Uterus (tissue), 4 donors: ENCODE data around the gene CHD3. TPM values are rescaled to one million over a fixed set of nuclear protein-coding genes. Genes with fewer than 3 reads are reported as not detected.
"Not testable (repeated sequence)": the region's sequence is repeated elsewhere in the genome, so short reads cannot be mapped to it uniquely, and the experiment has no call there.

Experiments
- DNase-seq, 2 donors: peaks; one replicate each; pipeline ENCODE4 v3.0.0-alpha.2; 2019 to 2020
- H3K27ac ChIP-seq, 2 donors: fragments of 200-600 bp; sonication (generic); 1 replicate in 1 of 2; 2 replicates in 1 of 2; pipeline ENCODE4 v1.5.1; 2016 to 2018
- H3K27me3 ChIP-seq, 2 donors: fragments of 200-600 bp; sonication (generic); one replicate each; pipeline ENCODE4 v1.5.1; 2018 to 2019; ENCODE audit warnings: control low read depth in 1 of 2
- H3K36me3 ChIP-seq, 2 donors: fragments of 200-600 bp; sonication (generic); one replicate each; pipeline ENCODE4 v1.5.1; 2019; ENCODE audit warnings: control low read depth in 1 of 2
- H3K4me1 ChIP-seq, 2 donors: fragments of 200-600 bp; sonication (generic); one replicate each; pipeline ENCODE4 v1.5.1; 2018 to 2019; ENCODE audit warnings: control low read depth in 1 of 2
- H3K4me3 ChIP-seq, 2 donors: fragments of 200-600 bp; sonication (generic); 1 replicate in 1 of 2; 2 replicates in 1 of 2; pipeline ENCODE4 v1.5.1; 2018 to 2019; ENCODE audit warnings: mild to moderate bottlenecking in 1 of 2
- H3K9me3 ChIP-seq, 2 donors: fragments of 200-600 bp; sonication (generic); one replicate each; pipeline ENCODE4 v1.5.1; 2019; ENCODE audit warnings: control low read depth in 1 of 2
- CTCF ChIP-seq, 4 experiments: fragments of 200-600 bp in 2 of 4; fragments of 450-650 bp in 2 of 4; sonication (generic) in 2 of 4; IDR thresholded peaks; one replicate each; pipeline ENCODE4 v1.5.1; 2016 to 2019; ENCODE audit warnings: antibody characterized with exemption in 4 of 4, mild to moderate bottlenecking in 2 of 4, moderate library complexity in 1 of 4
- POLR2A ChIP-seq, 2 donors: fragments of 450-650 bp; IDR thresholded peaks; one replicate each; pipeline ENCODE4 v1.6.1; 2016; ENCODE audit warnings: antibody characterized with exemption in 2 of 2, mild to moderate bottlenecking in 1 of 2, moderate library complexity in 1 of 2
- intact Hi-C: fragments of 100-400 bp; cut with DNase I; formaldehyde crosslinking; loops from one replicate; pipeline ENCODE4 v1.15.1; 2023; ENCODE audit warnings: low total_unique reads
- total RNA-seq, 4 donors: library from RNA; depleted of rRNA in 3 of 4; stranded (reverse); fragments of >200 nt in 3 of 4; gene quantifications; one replicate each; pipeline versions ENCODE4 v1.1.0 to v1.2.4, GENCODE V29; 2014 to 2023
- donor health status: DM: yes; HTN: yes; CAD: no.

CHD3 gene
- total RNA-seq, 4 donors from 2014 or later: 81.0 to 165 (median 133) TPM

DNA sequence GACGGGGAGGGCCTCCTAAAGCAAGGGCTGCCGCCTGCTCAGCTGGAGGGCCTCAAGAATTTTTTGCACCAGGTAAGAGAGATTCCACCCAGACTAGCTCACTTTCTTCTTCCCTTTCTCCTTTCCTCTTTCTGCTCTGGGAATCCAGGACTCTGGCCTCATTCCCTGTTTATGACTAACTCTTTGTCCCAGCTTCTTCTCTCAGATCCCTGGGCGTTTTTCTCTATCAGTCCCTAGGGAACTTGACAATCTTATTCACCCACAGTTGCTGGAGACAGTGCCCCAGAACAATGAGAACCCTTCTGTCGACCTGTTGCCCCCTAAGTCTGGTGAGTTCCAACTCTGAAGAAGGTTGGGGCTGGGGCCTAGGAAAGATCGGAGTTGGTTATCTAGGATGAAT, 59.1 kb downstream of the CHD3 start:
- TF ChIP-seq CTCF (IDR thresholded peaks at IDR 0.05) (no peak), POLR2A (IDR thresholded peaks at IDR 0.05) (no peak)
- Histone ChIP-seq H3K4me1 (no peaks in the 10 kb centered on the region), H3K9me3 (no peaks in the 10 kb centered on the region), H3K27ac (no peak overlapping the region), H3K27me3 (no peaks in the 10 kb centered on the region), H3K36me3 (no peaks in the 10 kb centered on the region), H3K4me3 (no peak overlapping the region)
- no peak for DNase-seq
- intact Hi-C loops: no loop called here

- Histone ChIP-seq H3K9me3 (no peaks in the 10 kb centered on the region), H3K4me3 (no peak overlapping the region), H3K36me3 (no peaks in the 10 kb centered on the region), H3K27me3 (no peaks in the 10 kb centered on the region), H3K4me1 (no peaks in the 10 kb centered on the region), H3K27ac (peak overlapping the region in 1 of 2 donors; percentile 74)
- TF ChIP-seq POLR2A (IDR thresholded peaks at IDR 0.05) (no peak), CTCF (IDR thresholded peaks at IDR 0.05) (no peak)
- intact Hi-C loops: no loop called here
- DNase-seq: no peak
Measured at GRCh38 chr17:7950578-7950977, 62.0 kb downstream of the CHD3 start.

- no peaks in the 10 kb centered on the region for H3K9me3 ChIP-seq
- TF ChIP-seq CTCF (IDR thresholded peaks at IDR 0.05) (no peak), POLR2A (IDR thresholded peaks at IDR 0.05) (no peak)
- peak overlapping the region; percentile 74 for H3K27ac ChIP-seq
- intact Hi-C loops: no loop called here
- no peaks in the 10 kb centered on the region for H3K4me1 ChIP-seq
- H3K27me3 ChIP-seq: no peaks in the 10 kb centered on the region
- DNase-seq: no peak
- H3K4me3 ChIP-seq: no peak overlapping the region
- H3K36me3 ChIP-seq: no peaks in the 10 kb centered on the region
Measured at GRCh38 chr17:7951143-7951792, 62.7 kb downstream of the CHD3 start.

DNA sequence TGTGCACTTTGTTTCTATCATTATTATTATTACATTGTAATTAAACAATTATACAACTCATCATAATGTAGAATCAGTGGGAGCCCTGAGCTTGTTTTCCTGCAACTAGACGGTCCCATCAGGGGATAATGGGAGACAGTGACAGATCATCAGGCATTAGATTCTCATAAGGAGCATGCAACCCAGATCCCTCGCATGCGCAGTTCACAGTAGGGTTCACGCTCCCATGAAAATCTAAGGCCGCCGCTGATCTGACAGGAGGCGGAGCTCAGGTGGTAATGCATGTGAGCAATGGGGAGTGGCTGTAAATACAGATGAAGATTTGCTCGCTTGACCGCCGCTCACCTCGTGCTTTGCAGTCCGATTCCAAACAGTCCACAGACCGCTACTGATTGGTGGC, 64.7 kb downstream of the CHD3 start:
- intact Hi-C loops: not testable (repeated sequence)

GRCh38 chr17:7955414-7956227, 67.0 kb downstream of the CHD3 start:
- no peak overlapping the region for H3K4me3 ChIP-seq
- no peaks in the 10 kb centered on the region for H3K27me3 ChIP-seq
- H3K4me1 ChIP-seq: no peaks in the 10 kb centered on the region
- H3K9me3 ChIP-seq: no peaks in the 10 kb centered on the region
- H3K27ac ChIP-seq: peak overlapping the region; percentile 72 to 77
- no peaks in the 10 kb centered on the region for H3K36me3 ChIP-seq
- no peak for DNase-seq
- TF ChIP-seq CTCF (IDR thresholded peaks at IDR 0.05): no peak
- TF ChIP-seq POLR2A (IDR thresholded peaks at IDR 0.05): no peak
- intact Hi-C loops: no loop called here

More for the DNA sequence above, 64.7 kb downstream of the CHD3 start:
- H3K4me3 ChIP-seq, H3K27me3 ChIP-seq, H3K9me3 ChIP-seq, H3K27ac ChIP-seq, DNase-seq, H3K4me1 ChIP-seq, H3K36me3 ChIP-seq: not testable (repeated sequence)
